ENCODE results near the gene DRICH1.
"Not testable (repeated sequence)": the region's sequence is repeated elsewhere in the genome, so short reads cannot be mapped to it uniquely, and the experiment has no call there.

Gene DRICH1

GRCh38 chr22:23632178-23632577 lies at the start of gene DRICH1:
Gene DRICH1, minus strand, starts transcription at chr22:23632321. Its CDS starts 298 bp downstream, at chr22:23632023.
- DNase-seq (ENCODE audit: low spot score): no peak

GRCh38 chr22:23681026-23681809 lies 49.1 kb upstream of the DRICH1 start:
- peak; percentile 28 for DNase-seq (ENCODE audit: low spot score)

GRCh38 chr22:23678133-23678532 lies 46.0 kb upstream of the DRICH1 start:
- DNase-seq (ENCODE audit: low spot score): peak; percentile 24

GRCh38 chr22:23677701-23677995 lies 45.5 kb upstream of the DRICH1 start:
- DNase-seq (ENCODE audit: low spot score): peak; percentile 50

GRCh38 chr22:23676841-23677700 lies 45.0 kb upstream of the DRICH1 start:
- DNase-seq (ENCODE audit: low spot score): peak; percentile 18

GRCh38 chr22:23675502-23676415 lies 43.6 kb upstream of the DRICH1 start:
- no peak for DNase-seq (ENCODE audit: low spot score)

GRCh38 chr22:23674886-23675501 lies 42.9 kb upstream of the DRICH1 start:
- DNase-seq (ENCODE audit: low spot score): not testable (repeated sequence)

GRCh38 chr22:23673826-23674690 lies 41.9 kb upstream of the DRICH1 start:
- no peak for DNase-seq (ENCODE audit: low spot score)

GRCh38 chr22:23673050-23673620 lies 41.0 kb upstream of the DRICH1 start:
- DNase-seq (ENCODE audit: low spot score): no peak

- DNase-seq (ENCODE audit: low spot score): not testable (repeated sequence)
These were observed 40.4 kb upstream of the DRICH1 start for GRCh38 chr22:23672307-23673049.

- DNase-seq (ENCODE audit: low spot score): not testable (repeated sequence)
These were observed 39.3 kb upstream of the DRICH1 start for GRCh38 chr22:23671387-23671786.

- no peak for DNase-seq (ENCODE audit: low spot score)
These were observed 38.5 kb upstream of the DRICH1 start for GRCh38 chr22:23670378-23671295.

GRCh38 chr22:23660381-23660780 lies 28.3 kb upstream of the DRICH1 start:
- not testable (repeated sequence) for DNase-seq (ENCODE audit: low spot score)

GRCh38 chr22:23657727-23658126 lies 25.6 kb upstream of the DRICH1 start:
- DNase-seq (ENCODE audit: low spot score): no peak

GRCh38 chr22:23655891-23656475 lies 23.9 kb upstream of the DRICH1 start:
- DNase-seq (ENCODE audit: low spot score): no peak

- DNase-seq (ENCODE audit: low spot score): no peak
These were observed 20.6 kb upstream of the DRICH1 start for GRCh38 chr22:23652711-23653110.

- DNase-seq (ENCODE audit: low spot score): no peak
These were observed 20.2 kb upstream of the DRICH1 start for GRCh38 chr22:23652286-23652685.

- DNase-seq (ENCODE audit: low spot score): no peak
These were observed 19.6 kb upstream of the DRICH1 start for GRCh38 chr22:23651676-23652075.

Measured in D341Med (cell line).